CD14-positive monocyte (primary cell): ENCODE results near the gene CARNS1. TPM values are rescaled to one million over a fixed set of nuclear protein-coding genes. Genes with fewer than 3 reads are reported as not detected.

Experiments used
- DNase-seq, 3 donors: peaks; one replicate each; pipeline ENCODE4 v3.0.0-alpha.2; 2011 to 2022
- H2AFZ ChIP-seq: 2 replicates; pipeline ENCODE4 v1.6.0; 2012; ENCODE audit warnings: mild to moderate bottlenecking, low read depth, low read length, inconsistent platforms; ENCODE audit not compliant: insufficient read depth, poor library complexity, severe bottlenecking
- H3K27ac ChIP-seq, 2 donors: 1 replicate in 1 of 2; 2 replicates in 1 of 2; pipeline ENCODE4 v1.5.1; 2012 to 2013; ENCODE audit warnings: low read length in 2 of 2, control low read depth in 1 of 2, inconsistent platforms in 1 of 2, low read depth in 1 of 2, mild to moderate bottlenecking in 1 of 2
- H3K27me3 ChIP-seq, 2 donors: one replicate each; pipeline versions ENCODE4 v1.6.0 to v1.6.1; 2011 to 2013; ENCODE audit warnings: low read length in 2 of 2; ENCODE audit not compliant: control insufficient read depth in 2 of 2, insufficient read depth in 2 of 2
- H3K36me3 ChIP-seq, 2 donors: replicated peaks in 1 of 2; 1 replicate in 1 of 2; 2 replicates in 1 of 2; pipeline versions ENCODE4 v1.5.1 to v1.6.1; 2012 to 2013; ENCODE audit warnings: low read length in 2 of 2, control low read depth in 1 of 2, inconsistent platforms in 1 of 2, mild to moderate bottlenecking in 1 of 2; ENCODE audit not compliant: insufficient read depth in 2 of 2, control insufficient read depth in 1 of 2
- H3K4me1 ChIP-seq, 2 donors: 1 replicate in 1 of 2; 2 replicates in 1 of 2; pipeline versions ENCODE4 v1.5.1 to v1.6.1; 2012 to 2013; ENCODE audit warnings: low read length in 2 of 2, control low read depth in 1 of 2, inconsistent platforms in 1 of 2, mild to moderate bottlenecking in 1 of 2, moderate library complexity in 1 of 2; ENCODE audit not compliant: insufficient read depth in 2 of 2, control insufficient read depth in 1 of 2
- H3K4me2 ChIP-seq: replicated peaks from 2 replicates; pipeline ENCODE3; 2012; ENCODE audit warnings: low read length, moderate library complexity, mild to moderate bottlenecking; ENCODE audit not compliant: poor library complexity, severe bottlenecking; ENCODE audit errors: extremely low read depth
- H3K4me3 ChIP-seq, 3 experiments: fragments of 200-600 bp in 1 of 3; sonication (generic) in 1 of 3; replicated peaks in 1 of 3; 1 replicate in 2 of 3; 2 replicates in 1 of 3; pipeline ENCODE4 v1.5.1; 2011 to 2013; ENCODE audit warnings: low read length in 3 of 3, mild to moderate bottlenecking in 3 of 3, control low read depth in 2 of 3, low read depth in 2 of 3, inconsistent platforms in 1 of 3, moderate library complexity in 1 of 3
- H3K79me2 ChIP-seq: 2 replicates; pipeline ENCODE4 v1.6.0; 2012; ENCODE audit warnings: mild to moderate bottlenecking, control low read depth, inconsistent platforms, low read length, moderate library complexity; ENCODE audit not compliant: insufficient read depth
- H3K9ac ChIP-seq: 2 replicates; pipeline ENCODE4 v1.6.0; 2017; ENCODE audit warnings: low read length, mild to moderate bottlenecking; ENCODE audit not compliant: insufficient read depth, poor library complexity, severe bottlenecking
- H3K9me3 ChIP-seq, 2 donors: replicated peaks in 1 of 2; 1 replicate in 1 of 2; 2 replicates in 1 of 2; pipeline versions ENCODE4 v1.5.1 to v1.6.1; 2012 to 2013; ENCODE audit warnings: low read length in 2 of 2, control low read depth in 1 of 2; ENCODE audit not compliant: control insufficient read depth in 1 of 2, insufficient read depth in 1 of 2
- H4K20me1 ChIP-seq: 2 replicates; pipeline ENCODE4 v1.6.0; 2012; ENCODE audit warnings: mild to moderate bottlenecking, low read length, control low read depth, moderate library complexity; ENCODE audit not compliant: insufficient read depth
- H3K27ac Mint-ChIP-seq, 7 donors: one replicate each; pipeline ENCODE4 v1.8.0; 2020; ENCODE audit warnings: mild to moderate bottlenecking in 7 of 7, mixed read lengths in 7 of 7, moderate library complexity in 6 of 7, inconsistent platforms in 2 of 7
- H3K27me3 Mint-ChIP-seq, 3 donors: one replicate each; pipeline ENCODE4 v1.8.0; 2021 to 2022; ENCODE audit warnings: low read depth in 3 of 3, mild to moderate bottlenecking in 3 of 3, mixed read lengths in 3 of 3, moderate library complexity in 3 of 3, inconsistent platforms in 1 of 3
- H3K36me3 Mint-ChIP-seq, 2 donors: one replicate each; pipeline ENCODE4 v1.8.0; 2020; ENCODE audit warnings: mixed read lengths in 2 of 2, inconsistent platforms in 1 of 2, mild to moderate bottlenecking in 1 of 2
- H3K4me1 Mint-ChIP-seq: one replicate; pipeline ENCODE4 v1.8.0; 2020; ENCODE audit warnings: mild to moderate bottlenecking, mixed read lengths
- H3K4me3 Mint-ChIP-seq, 2 donors: one replicate each; pipeline ENCODE4 v1.8.0; 2020; ENCODE audit warnings: mild to moderate bottlenecking in 2 of 2, mixed read lengths in 2 of 2, moderate library complexity in 1 of 2
- H3K9me3 Mint-ChIP-seq, 7 donors: one replicate each; pipeline ENCODE4 v1.8.0; 2020 to 2022; ENCODE audit warnings: mixed read lengths in 7 of 7, mild to moderate bottlenecking in 6 of 7, moderate library complexity in 6 of 7, inconsistent platforms in 2 of 7
- CTCF ChIP-seq: fragments of 200-600 bp; IDR thresholded peaks from one replicate; pipeline ENCODE4 v1.8.0; 2022; ENCODE audit warnings: antibody characterized with exemption, mild to moderate bottlenecking
- WGBS: methylation state at CpG from one replicate; pipeline ENCODE4 v1.1.5; 2013; ENCODE audit warnings: missing lambda C conversion rate; ENCODE audit not compliant: insufficient coverage; 5-methylcytosine and 5-hydroxymethylcytosine counted together
- intact Hi-C, 2 donors: fragments of 100-400 bp; cut with micrococcal nuclease; formaldehyde crosslinking; loops; one replicate each; pipeline versions ENCODE4 v1.15.0 to v1.15.1; 2023
- polyA plus RNA-seq, 3 donors: library from polyadenylated mRNA; depleted of rRNA in 1 of 3; unstranded in 2 of 3; stranded (reverse) in 1 of 3; fragments of 300-500 nt in 2 of 3; fragments of >200 nt in 1 of 3; fragmentation: Illumina TruSeq in 2 of 3; gene quantifications; 1 replicate in 2 of 3; 2 replicates in 1 of 3; pipeline ENCODE4 v1.2.3, GENCODE V29; 2012 to 2021

CARNS1 gene
- polyA plus RNA-seq, 3 donors = 0.09 TPM; not detected in 2

DNA sequence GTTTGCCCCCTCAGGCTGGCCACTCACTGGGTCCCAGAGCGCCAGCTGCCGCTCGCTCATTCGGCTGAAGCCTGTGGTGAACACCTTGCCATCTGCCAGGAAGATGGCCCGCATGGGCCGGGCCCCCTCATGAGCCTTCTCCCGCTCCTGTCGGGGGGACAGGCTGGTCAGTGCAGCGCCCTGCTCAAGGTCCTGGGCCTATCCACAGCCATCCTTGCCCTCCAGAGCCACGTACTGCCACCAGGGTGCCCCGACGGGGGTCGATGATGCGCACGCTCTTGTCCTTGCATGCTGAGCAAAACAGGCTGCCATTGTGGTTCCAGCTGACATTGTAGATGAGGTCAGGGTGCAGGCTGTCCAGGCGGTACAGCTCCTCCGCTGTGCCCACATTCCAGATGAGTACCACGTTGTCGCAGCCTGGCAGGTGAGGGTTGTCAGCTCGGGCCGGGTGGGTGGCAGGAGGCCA lies 25.7 kb downstream of the CARNS1 start:
- Mint-ChIP-seq H3K4me3 (no peak overlapping the region), H3K4me1 (peaks cover 58% of the 10 kb centered on the region), H3K9me3 (no peaks in the 10 kb centered on the region), H3K36me3 (peaks cover 32 to 43% of the 10 kb centered on the region in 2 donors), H3K27ac (peak overlapping the region in 5 of 7 donors; percentile 11 to 77 (median 42)), H3K27me3 (peaks cover 1 to 3% (median 3%) of the 10 kb centered on the region in 3 donors)
- Histone ChIP-seq H3K4me2 (peak overlapping the region; percentile 13), H3K27me3 (no peaks in the 10 kb centered on the region), H2AFZ (no peak overlapping the region), H3K4me1 (peaks cover 35 to 69% of the 10 kb centered on the region in 2 donors), H3K4me3 (no peak overlapping the region), H3K27ac (peak overlapping the region in 1 of 2 donors; percentile 8), H4K20me1 (peaks cover 61% of the 10 kb centered on the region), H3K79me2 (no peaks in the 10 kb centered on the region), H3K9me3 (no peaks in the 10 kb centered on the region), H3K9ac (no peak overlapping the region), H3K36me3 (peaks cover 10 to 45% of the 10 kb centered on the region in 2 donors)
- intact Hi-C loops = no loop called here
- WGBS = 85% methylated on average over 19 of the region's 21 CpGs
- DNase-seq = no peak
- TF ChIP-seq CTCF = no peak

- no peak for TF ChIP-seq CTCF
- Histone ChIP-seq H4K20me1 (peaks cover 53% of the 10 kb centered on the region), H3K27me3 (no peaks in the 10 kb centered on the region), H3K4me2 (peak overlapping the region; percentile 93), H3K9ac (no peak overlapping the region), H3K4me1 (peaks cover 27 to 62% of the 10 kb centered on the region in 2 donors), H3K36me3 (peaks cover 10 to 40% of the 10 kb centered on the region in 2 donors), H3K27ac (no peak overlapping the region), H3K9me3 (no peaks in the 10 kb centered on the region), H3K4me3 (no peak overlapping the region), H3K79me2 (no peaks in the 10 kb centered on the region), H2AFZ (no peak overlapping the region)
- Mint-ChIP-seq H3K36me3 (peaks cover 32 to 38% of the 10 kb centered on the region in 2 donors), H3K27ac (peak overlapping the region in 2 of 7 donors; percentile 30 to 70), H3K27me3 (peaks cover 1 to 4% (median 3%) of the 10 kb centered on the region in 3 donors), H3K4me1 (peaks cover 53% of the 10 kb centered on the region), H3K4me3 (no peak overlapping the region), H3K9me3 (no peaks in the 10 kb centered on the region)
- WGBS = 86% methylated on average over 27 of the region's 28 CpGs
- no peak for DNase-seq
- intact Hi-C loops = no loop called here
These were observed 26.4 kb downstream of the CARNS1 start for GRCh38 chr11:67441731-67442351.
